Trophoblast cell (in vitro differentiated cells and primary cell): ENCODE measurements around the gene OR51A7. TPM values are rescaled to one million over a fixed set of nuclear protein-coding genes. Genes with fewer than 3 reads are reported as not detected.
"Not testable (repeated sequence)": the region's sequence is repeated elsewhere in the genome, so short reads cannot be mapped to it uniquely, and the experiment has no call there.

Experiments
- DNase-seq, 2 donors: peaks; one replicate each; pipeline ENCODE4 v3.0.0-alpha.2; 2016
- H2AFZ ChIP-seq: 2 replicates; pipeline ENCODE4 v1.6.1; 2013; ENCODE audit warnings: low read length, moderate library complexity, mild to moderate bottlenecking; ENCODE audit not compliant: insufficient read depth, poor library complexity
- H2AK5ac ChIP-seq: 2 replicates; pipeline ENCODE4 v1.6.1; 2013; ENCODE audit warnings: mild to moderate bottlenecking, low read length
- H2BK120ac ChIP-seq: 2 replicates; pipeline ENCODE4 v1.6.1; 2013; ENCODE audit warnings: low read length, mild to moderate bottlenecking, moderate library complexity; ENCODE audit not compliant: insufficient read depth, poor library complexity
- H2BK12ac ChIP-seq: 2 replicates; pipeline ENCODE4 v1.6.1; 2013; ENCODE audit warnings: mild to moderate bottlenecking, low read length, moderate library complexity
- H2BK5ac ChIP-seq: 2 replicates; pipeline ENCODE4 v1.6.1; 2013; ENCODE audit warnings: low read length, low read depth, moderate library complexity, mild to moderate bottlenecking; ENCODE audit not compliant: poor library complexity
- H3K14ac ChIP-seq: 2 replicates; pipeline ENCODE4 v1.6.1; 2013; ENCODE audit warnings: mild to moderate bottlenecking, low read length
- H3K18ac ChIP-seq: 2 replicates; pipeline ENCODE4 v1.6.1; 2013; ENCODE audit warnings: mild to moderate bottlenecking, low read length
- H3K23ac ChIP-seq: 2 replicates; pipeline ENCODE4 v1.6.1; 2013; ENCODE audit warnings: low read length
- H3K27ac ChIP-seq: 2 replicates; pipeline ENCODE4 v1.5.1; 2013; ENCODE audit warnings: low read depth, mild to moderate bottlenecking, inconsistent platforms, low read length, moderate library complexity
- H3K27me3 ChIP-seq: 2 replicates; pipeline ENCODE4 v1.6.1; 2013; ENCODE audit warnings: inconsistent platforms, mild to moderate bottlenecking, low read length, moderate library complexity; ENCODE audit not compliant: insufficient read depth
- H3K36me3 ChIP-seq, 2 experiments: 1 replicate in 1 of 2; 2 replicates in 1 of 2; pipeline ENCODE4 v1.6.1; 2013; ENCODE audit warnings: low read length in 2 of 2, mild to moderate bottlenecking in 2 of 2, moderate library complexity in 1 of 2; ENCODE audit not compliant: insufficient read depth in 2 of 2, control insufficient read depth in 1 of 2
- H3K4ac ChIP-seq: 2 replicates; pipeline ENCODE4 v1.6.1; 2013; ENCODE audit warnings: low read depth, mild to moderate bottlenecking, low read length, moderate library complexity
- H3K4me1 ChIP-seq, 2 experiments: 1 replicate in 1 of 2; 2 replicates in 1 of 2; pipeline ENCODE4 v1.6.1; 2013; ENCODE audit warnings: low read length in 2 of 2, mild to moderate bottlenecking in 2 of 2, moderate library complexity in 1 of 2; ENCODE audit not compliant: insufficient read depth in 2 of 2, control insufficient read depth in 1 of 2
- H3K4me2 ChIP-seq: 2 replicates; pipeline ENCODE4 v1.6.1; 2013; ENCODE audit warnings: inconsistent platforms, mild to moderate bottlenecking, low read length, moderate library complexity
- H3K4me3 ChIP-seq: 2 replicates; pipeline ENCODE4 v1.5.1; 2013; ENCODE audit warnings: mild to moderate bottlenecking, low read depth, low read length, inconsistent platforms
- H3K79me1 ChIP-seq: one replicate; pipeline ENCODE4 v1.6.1; 2013; ENCODE audit warnings: low read length
- H3K79me2 ChIP-seq: 2 replicates; pipeline ENCODE4 v1.6.1; 2013; ENCODE audit warnings: low read length, mild to moderate bottlenecking; ENCODE audit not compliant: control insufficient read depth, insufficient read depth, poor library complexity
- H3K9ac ChIP-seq: 2 replicates; pipeline ENCODE4 v1.6.1; 2013; ENCODE audit warnings: mild to moderate bottlenecking, low read length
- H3K9me3 ChIP-seq: 2 replicates; pipeline ENCODE4 v1.6.1; 2013; ENCODE audit warnings: low read depth, mild to moderate bottlenecking, control low read depth, inconsistent platforms, low read length; ENCODE audit not compliant: insufficient read depth
- H4K12ac ChIP-seq: 2 replicates; pipeline ENCODE4 v1.6.1; 2013; ENCODE audit warnings: low read depth, mild to moderate bottlenecking, low read length, moderate library complexity
- H4K8ac ChIP-seq: 2 replicates; pipeline ENCODE4 v1.6.1; 2013; ENCODE audit warnings: low read depth, mild to moderate bottlenecking, low read length, moderate library complexity
- H4K91ac ChIP-seq: one replicate; pipeline ENCODE4 v1.6.1; 2013; ENCODE audit warnings: low read depth, mild to moderate bottlenecking, low read length, moderate library complexity
- WGBS: extraction: QIAGEN DNeasy Blood & Tissue Kit; methylation state at CpG from one replicate; pipeline ENCODE4 v1.1.7; 2013; ENCODE audit warnings: missing lambda C conversion rate; ENCODE audit not compliant: insufficient read length, insufficient coverage; ENCODE audit errors: extremely low coverage; 5-methylcytosine and 5-hydroxymethylcytosine counted together
- polyA plus RNA-seq: library from polyadenylated mRNA; stranded (reverse); fragments of 200-250 nt; gene quantifications from 2 replicates; pipeline ENCODE4 v1.2.3, GENCODE V29; 2013

The OR51A7 gene
- not detected in 2 replicates for polyA plus RNA-seq

DNA sequence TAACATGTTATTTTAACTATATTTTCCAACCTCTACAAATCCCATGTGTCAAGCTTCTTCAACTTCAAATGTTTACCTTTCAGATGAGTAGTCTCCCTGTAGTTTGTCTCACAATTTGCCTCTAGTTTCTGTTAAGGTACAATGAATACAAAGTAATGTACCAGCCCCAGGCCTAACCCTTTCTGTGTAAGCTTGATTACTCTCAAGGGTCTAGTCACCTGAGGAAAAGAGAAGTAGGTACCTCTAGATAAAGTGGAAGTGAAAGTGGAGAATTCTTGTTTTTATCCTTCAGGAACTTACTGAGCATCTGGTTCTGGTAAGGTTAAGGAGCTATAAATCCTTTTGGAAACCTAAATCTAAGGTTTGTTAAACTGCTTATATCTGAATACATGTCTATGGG is at the start of gene OR51A7:
Gene OR51A7, plus strand, starts transcription at position 300 of the 400 bp plus-strand sequence. CDS start 3,587 bp downstream, outside the sequence.
- Histone ChIP-seq H4K12ac (no peak within 1 kb of the TSS), H3K4ac (no peak within 1 kb of the TSS)
- no peak for DNase-seq

GRCh38 chr11:4854286-4854685 is 49.3 kb upstream of the OR51A7 start:
- H2BK12ac ChIP-seq, DNase-seq, H3K27me3 ChIP-seq, H3K36me3 ChIP-seq, H3K18ac ChIP-seq, H3K79me1 ChIP-seq, H3K4ac ChIP-seq, H3K9ac ChIP-seq, H3K4me1 ChIP-seq, H3K4me3 ChIP-seq, H2BK120ac ChIP-seq, H4K91ac ChIP-seq, H4K8ac ChIP-seq, H3K23ac ChIP-seq, H2BK5ac ChIP-seq, H3K14ac ChIP-seq, H2AFZ ChIP-seq, H2AK5ac ChIP-seq, H4K12ac ChIP-seq, H3K9me3 ChIP-seq, H3K79me2 ChIP-seq, H3K27ac ChIP-seq, H3K4me2 ChIP-seq: not testable (repeated sequence)
- WGBS, result no CpG with 5 or more reads among the region's 7 CpGs

More for the DNA sequence above, at the start of gene OR51A7:
- Histone ChIP-seq H3K18ac (no peak within 1 kb of the TSS), H3K27ac (no peak within 1 kb of the TSS), H2AFZ (no peak within 1 kb of the TSS), H2BK120ac (no peak within 1 kb of the TSS), H3K79me2 (no peaks in the 10 kb centered on the region), H2BK5ac (no peak within 1 kb of the TSS), H3K14ac (no peak within 1 kb of the TSS), H3K36me3 (no peaks in the 10 kb centered on the region), H3K4me3 (no peak within 1 kb of the TSS), H3K9ac (no peak within 1 kb of the TSS), H3K79me1 (no peaks in the 10 kb centered on the region), H4K91ac (no peak within 1 kb of the TSS), H3K27me3 (no peaks in the 10 kb centered on the region), H3K4me1 (no peaks in the 10 kb centered on the region), H3K4me2 (no peak within 1 kb of the TSS), H3K23ac (no peak within 1 kb of the TSS), H2BK12ac (no peak within 1 kb of the TSS), H4K8ac (no peak within 1 kb of the TSS), H2AK5ac (no peak within 1 kb of the TSS), H3K9me3 (no peaks in the 10 kb centered on the region)

DNA sequence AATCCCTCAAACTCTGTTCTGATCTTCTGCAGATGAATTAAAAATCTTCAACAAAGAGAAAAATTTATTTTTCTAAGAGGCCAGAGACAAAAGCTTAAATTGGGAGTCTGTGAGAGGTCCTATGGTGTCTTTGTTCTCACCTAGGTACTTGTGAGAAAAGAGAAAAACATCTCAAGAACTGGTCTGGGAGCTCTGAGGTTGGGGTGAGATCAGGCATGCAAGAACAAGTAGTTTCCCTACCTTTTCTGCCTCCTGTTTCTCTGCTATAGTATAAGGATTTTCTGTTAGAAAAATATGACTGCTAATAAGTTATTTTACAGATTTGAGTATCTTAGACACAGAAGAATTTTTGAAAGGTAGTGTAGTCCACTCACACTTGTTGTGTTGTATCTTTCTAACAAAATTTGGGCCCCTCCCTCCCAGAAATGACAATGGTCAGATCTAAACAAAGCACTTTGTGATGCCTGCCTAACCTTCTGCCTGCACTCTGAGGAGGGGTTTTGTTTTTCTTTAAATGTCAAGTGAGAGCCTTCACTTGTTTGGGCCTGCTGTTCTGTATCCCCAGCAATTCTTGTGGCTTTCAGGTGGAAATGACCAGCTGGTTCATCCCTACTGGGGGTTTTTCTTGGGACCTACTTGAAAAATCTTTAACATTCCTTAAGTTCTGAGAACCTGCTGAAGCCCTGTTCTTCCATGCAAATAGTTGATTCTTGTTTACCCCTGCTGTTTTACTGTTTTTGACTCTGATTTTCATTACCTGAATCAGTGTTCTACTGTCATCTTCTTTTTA is 40.9 kb upstream of the OR51A7 start:
- H4K91ac ChIP-seq, result no peak overlapping the region
- H3K18ac ChIP-seq, result no peak overlapping the region
- H3K79me2 ChIP-seq, result no peaks in the 10 kb centered on the region
- H3K27ac ChIP-seq, result no peak overlapping the region
- no peak overlapping the region for H3K23ac ChIP-seq
- H2AFZ ChIP-seq, result no peak overlapping the region
- H3K9ac ChIP-seq, result no peak overlapping the region
- H3K4me2 ChIP-seq, result no peak overlapping the region
- no peaks in the 10 kb centered on the region for H3K36me3 ChIP-seq
- no peak overlapping the region for H3K4ac ChIP-seq
- no peak overlapping the region for H3K14ac ChIP-seq
- H2BK120ac ChIP-seq, result no peak overlapping the region
- H2BK12ac ChIP-seq, result no peak overlapping the region
- no peaks in the 10 kb centered on the region for H3K9me3 ChIP-seq
- H3K4me3 ChIP-seq, result no peak overlapping the region
- H2BK5ac ChIP-seq, result no peak overlapping the region
- no peak overlapping the region for H4K12ac ChIP-seq
- DNase-seq, result no peak
- H3K4me1 ChIP-seq, result no peaks in the 10 kb centered on the region
- H3K79me1 ChIP-seq, result no peaks in the 10 kb centered on the region
- no peaks in the 10 kb centered on the region for H3K27me3 ChIP-seq
- H2AK5ac ChIP-seq, result no peak overlapping the region
- H4K8ac ChIP-seq, result no peak overlapping the region

GRCh38 chr11:4863876-4864275 is 39.7 kb upstream of the OR51A7 start:
- no peak for DNase-seq
- Histone ChIP-seq H3K4ac (no peak overlapping the region), H3K79me1 (no peaks in the 10 kb centered on the region), H3K4me2 (no peak overlapping the region), H3K36me3 (no peaks in the 10 kb centered on the region), H3K27me3 (no peaks in the 10 kb centered on the region), H3K27ac (no peak overlapping the region), H3K23ac (no peak overlapping the region), H3K9me3 (no peaks in the 10 kb centered on the region), H2AFZ (no peak overlapping the region), H3K4me1 (no peaks in the 10 kb centered on the region), H4K91ac (no peak overlapping the region), H3K4me3 (no peak overlapping the region), H3K79me2 (no peaks in the 10 kb centered on the region), H2BK5ac (no peak overlapping the region), H3K14ac (no peak overlapping the region), H2BK120ac (no peak overlapping the region), H3K18ac (no peak overlapping the region), H2AK5ac (no peak overlapping the region), H2BK12ac (no peak overlapping the region), H4K12ac (no peak overlapping the region), H3K9ac (no peak overlapping the region), H4K8ac (no peak overlapping the region)
- no CpG with 5 or more reads among the region's 4 CpGs for WGBS
